Loucy (cell line): Measurements from ENCODE around the gene LRIG1.

Experiments used
- EZH2phosphoT487 ChIP-seq: fragments of 200-600 bp; IDR thresholded peaks from 2 replicates; pipeline ENCODE4 v1.6.1; 2018; ENCODE audit warnings: antibody characterized with exemption, mild to moderate bottlenecking, moderate library complexity, borderline replicate concordance
- TF ChIP-seq, protein P1 (sequence below): fragments of 200-600 bp; sonication (generic); conservative IDR thresholded peaks from 2 replicates; pipeline ENCODE4 v1.5.1; 2014; ENCODE audit warnings: mild to moderate bottlenecking, antibody characterized with exemption, low read length

- TF ChIP-seq, protein P1, sequence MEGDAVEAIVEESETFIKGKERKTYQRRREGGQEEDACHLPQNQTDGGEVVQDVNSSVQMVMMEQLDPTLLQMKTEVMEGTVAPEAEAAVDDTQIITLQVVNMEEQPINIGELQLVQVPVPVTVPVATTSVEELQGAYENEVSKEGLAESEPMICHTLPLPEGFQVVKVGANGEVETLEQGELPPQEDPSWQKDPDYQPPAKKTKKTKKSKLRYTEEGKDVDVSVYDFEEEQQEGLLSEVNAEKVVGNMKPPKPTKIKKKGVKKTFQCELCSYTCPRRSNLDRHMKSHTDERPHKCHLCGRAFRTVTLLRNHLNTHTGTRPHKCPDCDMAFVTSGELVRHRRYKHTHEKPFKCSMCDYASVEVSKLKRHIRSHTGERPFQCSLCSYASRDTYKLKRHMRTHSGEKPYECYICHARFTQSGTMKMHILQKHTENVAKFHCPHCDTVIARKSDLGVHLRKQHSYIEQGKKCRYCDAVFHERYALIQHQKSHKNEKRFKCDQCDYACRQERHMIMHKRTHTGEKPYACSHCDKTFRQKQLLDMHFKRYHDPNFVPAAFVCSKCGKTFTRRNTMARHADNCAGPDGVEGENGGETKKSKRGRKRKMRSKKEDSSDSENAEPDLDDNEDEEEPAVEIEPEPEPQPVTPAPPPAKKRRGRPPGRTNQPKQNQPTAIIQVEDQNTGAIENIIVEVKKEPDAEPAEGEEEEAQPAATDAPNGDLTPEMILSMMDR, result no peak
- TF ChIP-seq EZH2phosphoT487, result no peak
Observed at GRCh38 chr3:66426135-66426534, 74.7 kb downstream of the LRIG1 start.
